Endothelial cell of umbilical vein (primary cell): ENCODE results near the gene TRPM3.

Experiments used
- EZH2 ChIP-seq: IDR thresholded peaks from 2 replicates; pipeline ENCODE4 v1.6.1; 2012; ENCODE audit warnings: borderline replicate concordance, low read depth, mild to moderate bottlenecking, moderate library complexity, low read length, inconsistent platforms; ENCODE audit not compliant: severe bottlenecking
- GATA2 ChIP-seq: IDR thresholded peaks from 2 replicates; pipeline ENCODE4 v1.7.0; 2011; ENCODE audit warnings: low read depth, mild to moderate bottlenecking, moderate library complexity, mixed read lengths, low read length; ENCODE audit not compliant: insufficient read length, insufficient read depth
- JUN ChIP-seq: IDR thresholded peaks from 2 replicates; pipeline ENCODE4 v1.6.1; 2011; ENCODE audit warnings: borderline replicate concordance, low read depth; ENCODE audit not compliant: insufficient read length, insufficient read depth
- POLR2A ChIP-seq: IDR thresholded peaks from 2 replicates; pipeline ENCODE4 v1.6.1; 2012; ENCODE audit warnings: low read depth, mild to moderate bottlenecking, control low read depth, low read length
- POLR2AphosphoS5 ChIP-seq: IDR thresholded peaks from 2 replicates; pipeline ENCODE4 v1.6.1; 2012; ENCODE audit warnings: low read depth, mild to moderate bottlenecking, control low read depth, low read length, moderate library complexity; ENCODE audit not compliant: insufficient read depth
- TF ChIP-seq, protein P1 (sequence below), 2 donors: IDR thresholded peaks; 1 replicate in 1 of 2; 2 replicates in 1 of 2; pipeline ENCODE4 v1.5.1; 2011; ENCODE audit warnings: low read length in 2 of 2, mild to moderate bottlenecking in 2 of 2, moderate library complexity in 2 of 2, control low read depth in 1 of 2, inconsistent platforms in 1 of 2, low read depth in 1 of 2; ENCODE audit not compliant: insufficient read depth in 1 of 2; ENCODE audit errors: extremely low read depth in 1 of 2

DNA sequence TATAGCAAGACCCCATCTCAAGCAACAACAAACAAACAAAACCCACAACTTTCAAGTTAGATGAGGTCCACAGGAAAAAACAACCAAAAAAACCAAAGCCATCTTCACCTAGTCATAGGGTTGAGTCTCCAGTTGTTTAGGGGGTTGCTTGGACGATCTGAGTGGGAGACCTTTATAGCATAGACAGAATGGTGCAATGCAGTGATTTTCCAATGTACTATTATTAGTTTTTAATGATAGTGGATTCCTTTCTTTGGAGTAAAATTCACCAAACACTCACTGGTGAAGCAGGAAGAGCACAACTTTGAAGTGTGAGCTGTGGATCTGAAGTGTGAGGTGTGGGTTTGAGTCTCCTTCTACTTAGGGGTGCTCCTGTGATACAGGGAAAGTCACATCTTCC, 640.0 kb downstream of the TRPM3 start:
- TF ChIP-seq JUN (no peak), EZH2 (no peak), POLR2A (no peak), POLR2AphosphoS5 (no peak), GATA2 (no peak)
- TF ChIP-seq, protein P1, sequence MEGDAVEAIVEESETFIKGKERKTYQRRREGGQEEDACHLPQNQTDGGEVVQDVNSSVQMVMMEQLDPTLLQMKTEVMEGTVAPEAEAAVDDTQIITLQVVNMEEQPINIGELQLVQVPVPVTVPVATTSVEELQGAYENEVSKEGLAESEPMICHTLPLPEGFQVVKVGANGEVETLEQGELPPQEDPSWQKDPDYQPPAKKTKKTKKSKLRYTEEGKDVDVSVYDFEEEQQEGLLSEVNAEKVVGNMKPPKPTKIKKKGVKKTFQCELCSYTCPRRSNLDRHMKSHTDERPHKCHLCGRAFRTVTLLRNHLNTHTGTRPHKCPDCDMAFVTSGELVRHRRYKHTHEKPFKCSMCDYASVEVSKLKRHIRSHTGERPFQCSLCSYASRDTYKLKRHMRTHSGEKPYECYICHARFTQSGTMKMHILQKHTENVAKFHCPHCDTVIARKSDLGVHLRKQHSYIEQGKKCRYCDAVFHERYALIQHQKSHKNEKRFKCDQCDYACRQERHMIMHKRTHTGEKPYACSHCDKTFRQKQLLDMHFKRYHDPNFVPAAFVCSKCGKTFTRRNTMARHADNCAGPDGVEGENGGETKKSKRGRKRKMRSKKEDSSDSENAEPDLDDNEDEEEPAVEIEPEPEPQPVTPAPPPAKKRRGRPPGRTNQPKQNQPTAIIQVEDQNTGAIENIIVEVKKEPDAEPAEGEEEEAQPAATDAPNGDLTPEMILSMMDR (IDR thresholded peaks at IDR 0.05; ENCODE audit: extremely low read depth in 1 of 2, insufficient read depth in 1 of 2, low read depth in 1 of 2, low read length in 2 of 2): no peak
